ENCODE data around the gene DNAJC10.

DNAJC10 gene

GRCh38 chr2:182827182-182827879 is 111.3 kb downstream of the DNAJC10 start:
- TF ChIP-seq EZH2 (optimal IDR thresholded peaks at IDR 0.05; ENCODE audit: low read depth, low read length): no peak
- no peak for TF ChIP-seq EZH2phosphoT487 (IDR thresholded peaks at IDR 0.05; ENCODE audit: low read length)
- no peak for TF ChIP-seq CTCF (IDR thresholded peaks at IDR 0.05; ENCODE audit: low read length)
- Histone ChIP-seq H3K9me3 (replicated peaks; ENCODE audit: insufficient read depth, low read length) (no peaks in the 10 kb centered on the region), H3K36me3 (replicated peaks; ENCODE audit: insufficient read depth, low read length) (no peaks in the 10 kb centered on the region), H3K9ac (ENCODE audit: low read length) (no peak overlapping the region), H3K9me2 (replicated peaks; ENCODE audit: insufficient read depth, low read length) (no peaks in the 10 kb centered on the region), H3K4me3 (ENCODE audit: low read length) (no peak overlapping the region), H2AFZ (ENCODE audit: low read length) (no peak overlapping the region), H3F3A (ENCODE audit: insufficient read depth, low read length) (no peaks in the 10 kb centered on the region), H3K4me2 (ENCODE audit: low read depth, low read length) (no peak overlapping the region), H3K27me3 (replicated peaks; ENCODE audit: insufficient read depth, low read length) (no peaks in the 10 kb centered on the region), H3K4me1 (ENCODE audit: low read length) (no peaks in the 10 kb centered on the region), H3K27ac (ENCODE audit: low read length) (no peak overlapping the region), H3K79me2 (ENCODE audit: low read length) (no peaks in the 10 kb centered on the region), H4K20me1 (ENCODE audit: insufficient read depth, low read length) (no peaks in the 10 kb centered on the region)
- no peak for DNase-seq

- no peak overlapping the region for H3K4me2 ChIP-seq (ENCODE audit: low read depth, low read length)
- no peak overlapping the region for H3K27ac ChIP-seq (ENCODE audit: low read length)
- TF ChIP-seq EZH2phosphoT487 (IDR thresholded peaks at IDR 0.05; ENCODE audit: low read length) (no peak), EZH2 (optimal IDR thresholded peaks at IDR 0.05; ENCODE audit: low read depth, low read length) (no peak), CTCF (IDR thresholded peaks at IDR 0.05; ENCODE audit: low read length) (no peak)
- H3K4me1 ChIP-seq (ENCODE audit: low read length): no peaks in the 10 kb centered on the region
- no peaks in the 10 kb centered on the region for H3K9me3 ChIP-seq (replicated peaks; ENCODE audit: insufficient read depth, low read length)
- no peaks in the 10 kb centered on the region for H3K79me2 ChIP-seq (ENCODE audit: low read length)
- H3K9me2 ChIP-seq (replicated peaks; ENCODE audit: insufficient read depth, low read length): no peaks in the 10 kb centered on the region
- no peaks in the 10 kb centered on the region for H3F3A ChIP-seq (ENCODE audit: insufficient read depth, low read length)
- DNase-seq: no peak
- H3K36me3 ChIP-seq (replicated peaks; ENCODE audit: insufficient read depth, low read length): no peaks in the 10 kb centered on the region
- no peaks in the 10 kb centered on the region for H3K27me3 ChIP-seq (replicated peaks; ENCODE audit: insufficient read depth, low read length)
- no peak overlapping the region for H3K9ac ChIP-seq (ENCODE audit: low read length)
- H4K20me1 ChIP-seq (ENCODE audit: insufficient read depth, low read length): no peaks in the 10 kb centered on the region
- no peak overlapping the region for H2AFZ ChIP-seq (ENCODE audit: low read length)
- no peak overlapping the region for H3K4me3 ChIP-seq (ENCODE audit: low read length)
Measured at GRCh38 chr2:182831101-182831500, 115.0 kb downstream of the DNAJC10 start.

DNA sequence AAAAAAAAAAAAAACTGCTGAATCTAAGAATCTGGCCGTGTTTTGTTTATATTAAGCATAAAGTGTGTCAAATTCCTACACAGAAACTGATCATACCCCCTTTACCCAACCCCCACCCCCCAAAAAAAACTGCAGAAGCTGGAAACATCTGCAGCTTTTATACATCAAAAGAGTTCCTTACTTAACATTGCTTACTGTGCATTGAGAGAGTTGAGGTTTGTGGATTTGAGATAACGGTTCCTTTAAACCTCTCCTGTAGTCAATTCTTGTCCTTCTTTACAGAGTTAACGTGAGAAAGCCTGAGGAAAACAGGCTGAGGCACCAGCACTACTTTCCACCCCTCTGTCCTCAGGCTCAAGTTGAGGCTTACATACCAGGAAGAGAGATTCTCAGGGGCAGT is 115.9 kb downstream of the DNAJC10 start:
- H3K4me2 ChIP-seq (ENCODE audit: low read depth, low read length): no peak overlapping the region
- no peak overlapping the region for H3K27ac ChIP-seq (ENCODE audit: low read length)
- no peak overlapping the region for H2AFZ ChIP-seq (ENCODE audit: low read length)
- no peaks in the 10 kb centered on the region for H3K9me2 ChIP-seq (replicated peaks; ENCODE audit: insufficient read depth, low read length)
- H3K27me3 ChIP-seq (replicated peaks; ENCODE audit: insufficient read depth, low read length): no peaks in the 10 kb centered on the region
- H3K4me1 ChIP-seq (ENCODE audit: low read length): no peaks in the 10 kb centered on the region
- no peaks in the 10 kb centered on the region for H3F3A ChIP-seq (ENCODE audit: insufficient read depth, low read length)
- DNase-seq: no peak
- H3K4me3 ChIP-seq (ENCODE audit: low read length): no peak overlapping the region
- no peak overlapping the region for H3K9ac ChIP-seq (ENCODE audit: low read length)
- H3K79me2 ChIP-seq (ENCODE audit: low read length): no peaks in the 10 kb centered on the region
- H3K9me3 ChIP-seq (replicated peaks; ENCODE audit: insufficient read depth, low read length): no peaks in the 10 kb centered on the region
- H4K20me1 ChIP-seq (ENCODE audit: insufficient read depth, low read length): no peaks in the 10 kb centered on the region
- no peaks in the 10 kb centered on the region for H3K36me3 ChIP-seq (replicated peaks; ENCODE audit: insufficient read depth, low read length)
- TF ChIP-seq CTCF (IDR thresholded peaks at IDR 0.05; ENCODE audit: low read length) (no peak), EZH2phosphoT487 (IDR thresholded peaks at IDR 0.05; ENCODE audit: low read length) (no peak), EZH2 (optimal IDR thresholded peaks at IDR 0.05; ENCODE audit: low read depth, low read length) (no peak)
